K562 (cell line): ENCODE data around the gene ZNF628. TPM values are rescaled to one million over a fixed set of nuclear protein-coding genes. Genes with fewer than 3 reads are reported as not detected.
A peak's percentile ranks its signal among the peaks of the same experiment; 100 is the strongest.

Experiments
- CREM ChIP-seq: IDR thresholded peaks from 2 replicates; pipeline ENCODE4 v1.6.1; 2014; ENCODE audit warnings: antibody characterized with exemption, low read depth
- ETV1 ChIP-seq: fragments of 450-650 bp; conservative IDR thresholded peaks from 2 replicates; pipeline ENCODE4 v1.6.1; 2016; ENCODE audit warnings: missing genetic modification characterization, control low read depth, low read depth, missing compliant biosample characterization
- HDAC6 ChIP-seq: IDR thresholded peaks from 2 replicates; pipeline ENCODE4 v1.6.1; 2012; ENCODE audit warnings: low read depth, mild to moderate bottlenecking, control low read depth, inconsistent platforms, low read length, moderate library complexity
- HDAC8 ChIP-seq: fragments of 450-650 bp; IDR thresholded peaks from 2 replicates; pipeline ENCODE4 v1.6.1; 2016; ENCODE audit warnings: mild to moderate bottlenecking, missing genetic modification characterization, moderate library complexity, missing compliant biosample characterization
- KDM2B ChIP-seq: fragments of 250-450 bp; sonication (Bioruptor Pico); IDR thresholded peaks from 2 replicates; pipeline ENCODE4 v1.8.0; 2021; ENCODE audit warnings: mild to moderate bottlenecking, moderate library complexity
- MCM7 ChIP-seq, 2 experiments: fragments of 450-650 bp; IDR thresholded peaks; 2 replicates each; pipeline ENCODE4 v1.6.1; 2016 to 2018
- NFRKB ChIP-seq: fragments of 450-650 bp; IDR thresholded peaks from 2 replicates; pipeline ENCODE4 v1.6.1; 2016; ENCODE audit warnings: low read depth
- NRF1 ChIP-seq, 2 experiments: fragments of 450-650 bp; IDR thresholded peaks in 1 of 2; conservative IDR thresholded peaks in 1 of 2; 2 replicates each; pipeline ENCODE4 v1.6.1; 2014; ENCODE audit warnings: mild to moderate bottlenecking in 2 of 2
- PYGO2 ChIP-seq: fragments of 450-650 bp; IDR thresholded peaks from 2 replicates; pipeline ENCODE4 v1.6.1; 2016; ENCODE audit warnings: mild to moderate bottlenecking, missing genetic modification characterization, moderate library complexity, missing compliant biosample characterization
- RHOXF2B ChIP-seq: fragments of 250-450 bp; sonication (Bioruptor Pico); conservative IDR thresholded peaks from 2 replicates; pipeline ENCODE4 v1.5.1; 2021
- TEAD2 ChIP-seq: fragments of 450-650 bp; IDR thresholded peaks from 2 replicates; pipeline ENCODE4 v1.6.1; 2016; ENCODE audit warnings: missing genetic modification characterization, control low read depth, missing compliant biosample characterization
- XRCC3 ChIP-seq: fragments of 450-650 bp; IDR thresholded peaks from 2 replicates; pipeline ENCODE4 v1.6.1; 2017; ENCODE audit warnings: mild to moderate bottlenecking, moderate library complexity
- ZNF282 ChIP-seq: sonication (generic); formaldehyde crosslinking; IDR thresholded peaks from 2 replicates; pipeline ENCODE4 v1.8.1; 2023; ENCODE audit warnings: missing genetic modification reagents
- polyA plus RNA-seq, 8 experiments: library from polyadenylated mRNA; depleted of rRNA in 4 of 8; stranded (reverse) in 5 of 8; unstranded in 3 of 8; fragments of >200 nt; fragmentation: Nextera tagmentation in 2 of 8; fragmentation: Illumina TruSeq in 1 of 8; extraction: Ambion mirVana in 2 of 8; extraction: Trizol in 1 of 8; gene quantifications; 2 replicates each; pipeline versions ENCODE4 v1.2.1 to v1.2.3, GENCODE V29; 2011 to 2014; ENCODE audit warnings: inconsistent platforms in 1 of 8, missing spikeins in 1 of 8
- total RNA-seq, 7 experiments: library from RNA; depleted of rRNA in 6 of 7; stranded (reverse); fragments of >200 nt in 6 of 7; fragmentation: Illumina TruSeq in 2 of 7; extraction: Trizol in 2 of 7; gene quantifications; 2 replicates each; pipeline versions ENCODE4 v1.2.1 to v1.2.3, GENCODE V29; 2011 to 2021; ENCODE audit warnings: low replicate concordance in 1 of 7
- TF ChIP-seq, protein P1 (sequence below): sonication (generic); formaldehyde crosslinking; IDR thresholded peaks from 2 replicates; pipeline ENCODE4 v1.8.0; 2023; ENCODE audit warnings: mild to moderate bottlenecking, missing genetic modification reagents
- TF ChIP-seq, protein P2 (sequence below): fragments of 250-450 bp; sonication (Bioruptor Pico); IDR thresholded peaks from 2 replicates; pipeline ENCODE4 v1.4.0; 2020
- TF ChIP-seq, protein P3 (sequence below): fragments of 450-650 bp; formaldehyde crosslinking; IDR thresholded peaks from 2 replicates; pipeline ENCODE4 v1.4.0; 2020; ENCODE audit warnings: mild to moderate bottlenecking, moderate library complexity
- TF ChIP-seq, protein P4 (sequence below): fragments of 250-450 bp; sonication (Bioruptor Pico); IDR thresholded peaks from 2 replicates; pipeline ENCODE4 v1.5.0; 2021; ENCODE audit warnings: mild to moderate bottlenecking, moderate library complexity
- TF ChIP-seq, protein P5 (sequence below): sonication (generic); formaldehyde crosslinking; IDR thresholded peaks from 2 replicates; pipeline ENCODE4 v1.8.0; 2022; ENCODE audit warnings: mild to moderate bottlenecking, missing genetic modification reagents

The ZNF628 gene
- total and polyA plus RNA-seq, 9 of the 15 experiments (the other 6 are each of a cell fraction or from before 2014, with no cell fraction given): 0.13 to 13.6 (median 2.2) TPM; not detected in 3

DNA sequence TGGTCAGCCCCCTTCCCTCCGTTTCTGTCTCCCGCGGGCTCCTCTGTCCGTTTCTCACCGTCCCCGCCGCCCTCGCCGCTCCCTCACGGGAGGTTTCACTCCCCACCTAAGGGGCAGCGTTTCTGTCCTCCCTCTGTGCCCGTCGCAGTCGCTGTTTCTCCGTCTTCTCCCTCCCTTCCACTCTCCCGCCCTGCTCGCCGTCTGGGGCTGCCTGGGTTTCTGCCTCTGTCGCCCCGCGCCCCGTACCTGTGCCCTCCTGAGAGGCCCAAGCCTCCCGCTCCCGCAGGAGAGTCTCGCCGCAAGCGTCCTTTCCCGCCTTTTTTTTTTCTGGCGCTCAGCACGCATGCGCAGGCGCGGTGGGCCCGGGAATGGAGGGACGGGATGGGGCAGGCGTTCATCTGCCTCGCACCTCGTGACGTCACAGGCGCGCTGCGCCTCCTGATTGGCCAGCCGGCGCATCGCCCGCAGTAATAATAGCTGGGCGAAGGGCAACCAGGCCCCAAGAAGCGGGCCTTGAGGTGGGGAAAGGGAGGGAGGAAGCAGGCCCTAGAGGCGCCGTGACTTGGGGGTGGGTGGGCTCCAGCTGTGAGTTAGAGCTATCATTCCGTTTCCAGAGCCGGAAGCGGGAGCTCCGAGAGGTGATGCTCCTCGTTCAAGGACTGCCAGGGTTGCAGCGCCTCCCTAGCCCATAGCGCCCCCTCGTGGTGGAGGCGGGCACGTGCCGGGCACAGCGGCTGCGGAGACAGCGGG lies 27.3 kb downstream of the ZNF628 start (continued):
- TF ChIP-seq, protein P1, sequence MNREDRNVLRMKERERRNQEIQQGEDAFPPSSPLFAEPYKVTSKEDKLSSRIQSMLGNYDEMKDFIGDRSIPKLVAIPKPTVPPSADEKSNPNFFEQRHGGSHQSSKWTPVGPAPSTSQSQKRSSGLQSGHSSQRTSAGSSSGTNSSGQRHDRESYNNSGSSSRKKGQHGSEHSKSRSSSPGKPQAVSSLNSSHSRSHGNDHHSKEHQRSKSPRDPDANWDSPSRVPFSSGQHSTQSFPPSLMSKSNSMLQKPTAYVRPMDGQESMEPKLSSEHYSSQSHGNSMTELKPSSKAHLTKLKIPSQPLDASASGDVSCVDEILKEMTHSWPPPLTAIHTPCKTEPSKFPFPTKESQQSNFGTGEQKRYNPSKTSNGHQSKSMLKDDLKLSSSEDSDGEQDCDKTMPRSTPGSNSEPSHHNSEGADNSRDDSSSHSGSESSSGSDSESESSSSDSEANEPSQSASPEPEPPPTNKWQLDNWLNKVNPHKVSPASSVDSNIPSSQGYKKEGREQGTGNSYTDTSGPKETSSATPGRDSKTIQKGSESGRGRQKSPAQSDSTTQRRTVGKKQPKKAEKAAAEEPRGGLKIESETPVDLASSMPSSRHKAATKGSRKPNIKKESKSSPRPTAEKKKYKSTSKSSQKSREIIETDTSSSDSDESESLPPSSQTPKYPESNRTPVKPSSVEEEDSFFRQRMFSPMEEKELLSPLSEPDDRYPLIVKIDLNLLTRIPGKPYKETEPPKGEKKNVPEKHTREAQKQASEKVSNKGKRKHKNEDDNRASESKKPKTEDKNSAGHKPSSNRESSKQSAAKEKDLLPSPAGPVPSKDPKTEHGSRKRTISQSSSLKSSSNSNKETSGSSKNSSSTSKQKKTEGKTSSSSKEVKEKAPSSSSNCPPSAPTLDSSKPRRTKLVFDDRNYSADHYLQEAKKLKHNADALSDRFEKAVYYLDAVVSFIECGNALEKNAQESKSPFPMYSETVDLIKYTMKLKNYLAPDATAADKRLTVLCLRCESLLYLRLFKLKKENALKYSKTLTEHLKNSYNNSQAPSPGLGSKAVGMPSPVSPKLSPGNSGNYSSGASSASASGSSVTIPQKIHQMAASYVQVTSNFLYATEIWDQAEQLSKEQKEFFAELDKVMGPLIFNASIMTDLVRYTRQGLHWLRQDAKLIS: peak; percentile 98
- TF ChIP-seq, protein P2, sequence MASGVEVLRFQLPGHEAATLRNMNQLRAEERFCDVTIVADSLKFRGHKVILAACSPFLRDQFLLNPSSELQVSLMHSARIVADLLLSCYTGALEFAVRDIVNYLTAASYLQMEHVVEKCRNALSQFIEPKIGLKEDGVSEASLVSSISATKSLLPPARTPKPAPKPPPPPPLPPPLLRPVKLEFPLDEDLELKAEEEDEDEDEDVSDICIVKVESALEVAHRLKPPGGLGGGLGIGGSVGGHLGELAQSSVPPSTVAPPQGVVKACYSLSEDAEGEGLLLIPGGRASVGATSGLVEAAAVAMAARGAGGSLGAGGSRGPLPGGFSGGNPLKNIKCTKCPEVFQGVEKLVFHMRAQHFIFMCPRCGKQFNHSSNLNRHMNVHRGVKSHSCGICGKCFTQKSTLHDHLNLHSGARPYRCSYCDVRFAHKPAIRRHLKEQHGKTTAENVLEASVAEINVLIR (CRISPR knock-in tag): peak; percentile 96
- no peak for TF ChIP-seq PYGO2 (tag)
- TF ChIP-seq, protein P3, sequence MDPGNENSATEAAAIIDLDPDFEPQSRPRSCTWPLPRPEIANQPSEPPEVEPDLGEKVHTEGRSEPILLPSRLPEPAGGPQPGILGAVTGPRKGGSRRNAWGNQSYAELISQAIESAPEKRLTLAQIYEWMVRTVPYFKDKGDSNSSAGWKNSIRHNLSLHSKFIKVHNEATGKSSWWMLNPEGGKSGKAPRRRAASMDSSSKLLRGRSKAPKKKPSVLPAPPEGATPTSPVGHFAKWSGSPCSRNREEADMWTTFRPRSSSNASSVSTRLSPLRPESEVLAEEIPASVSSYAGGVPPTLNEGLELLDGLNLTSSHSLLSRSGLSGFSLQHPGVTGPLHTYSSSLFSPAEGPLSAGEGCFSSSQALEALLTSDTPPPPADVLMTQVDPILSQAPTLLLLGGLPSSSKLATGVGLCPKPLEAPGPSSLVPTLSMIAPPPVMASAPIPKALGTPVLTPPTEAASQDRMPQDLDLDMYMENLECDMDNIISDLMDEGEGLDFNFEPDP (CRISPR knock-in tag): no peak
- no peak for TF ChIP-seq RHOXF2B
- TF ChIP-seq HDAC8: peak; percentile 81
- TF ChIP-seq ZNF282: peak; percentile 96
- TF ChIP-seq, protein P4, sequence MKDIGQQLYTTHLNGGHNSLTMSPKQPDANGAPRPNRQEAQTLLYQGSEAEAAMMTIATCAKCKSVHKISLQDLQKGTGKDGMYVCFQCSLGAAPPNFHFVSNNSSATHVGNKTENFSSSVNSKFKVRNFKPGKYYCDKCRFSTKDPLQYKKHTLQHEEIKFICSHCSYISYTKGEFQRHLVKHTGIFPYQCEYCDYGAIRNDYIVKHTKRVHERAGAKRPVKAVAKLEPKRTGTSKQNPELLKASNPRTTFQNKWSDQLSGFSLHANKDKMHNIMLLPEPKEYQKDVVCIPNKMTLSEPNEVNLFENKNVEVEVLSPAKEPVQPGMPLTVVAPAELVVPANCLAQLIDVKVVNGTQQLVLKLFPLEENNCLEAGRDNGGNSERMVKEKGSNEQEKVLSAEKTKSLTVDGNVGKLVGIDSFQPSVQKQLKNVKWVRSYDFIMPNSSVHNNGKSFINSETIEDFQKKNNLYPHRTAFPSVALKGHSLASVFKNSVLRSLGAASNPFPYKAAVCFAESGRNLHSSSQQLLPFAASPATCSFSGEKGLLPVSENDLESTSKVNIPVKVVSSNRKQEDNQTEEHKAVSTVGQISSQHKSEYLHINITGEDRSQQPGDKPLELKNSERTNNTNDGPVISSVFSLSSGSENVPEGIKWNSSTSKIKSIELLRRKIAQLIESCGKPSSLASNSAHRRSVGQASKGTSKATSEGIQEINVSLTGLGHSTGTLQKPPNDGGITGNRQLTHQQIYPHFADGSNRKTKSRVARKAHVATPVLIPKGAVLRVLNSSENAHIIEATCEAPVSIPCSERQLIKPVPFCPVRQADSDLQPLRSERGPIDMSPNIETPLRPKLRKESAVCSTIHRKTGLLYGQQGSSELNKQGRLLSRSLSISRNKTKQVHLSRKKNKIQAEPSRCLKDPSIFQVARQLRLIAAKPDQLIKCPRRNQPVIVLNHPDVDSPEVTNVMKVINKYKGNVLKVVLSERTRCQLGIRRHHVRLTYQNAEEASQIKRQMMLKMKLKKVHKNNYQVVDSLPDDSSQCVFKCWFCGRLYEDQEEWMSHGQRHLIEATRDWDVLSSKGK (CRISPR knock-in tag): no peak
- 0 out of 2 replicates have a peak, but pooled peaks have one; percentile 54 for TF ChIP-seq NFRKB
- no peak for TF ChIP-seq KDM2B
- no peak for TF ChIP-seq TEAD2
- TF ChIP-seq MCM7 (IDR thresholded peaks at IDR 0.05): no peak
- TF ChIP-seq NRF1 (conservative IDR thresholded peaks at IDR 0.05 in 1 of 2, IDR thresholded peaks at IDR 0.05 in 1 of 2): peak; percentile 98
- TF ChIP-seq CREM: peak; percentile 98
- peak; percentile 85 for TF ChIP-seq ETV1 (tag)
- TF ChIP-seq, protein P5, sequence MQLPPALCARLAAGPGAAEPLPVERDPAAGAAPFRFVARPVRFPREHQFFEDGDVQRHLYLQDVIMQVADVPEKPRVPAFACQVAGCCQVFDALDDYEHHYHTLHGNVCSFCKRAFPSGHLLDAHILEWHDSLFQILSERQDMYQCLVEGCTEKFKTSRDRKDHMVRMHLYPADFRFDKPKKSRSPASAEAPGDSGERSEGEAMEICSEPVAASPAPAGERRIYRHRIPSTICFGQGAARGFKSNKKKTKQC (CRISPR knock-in tag): peak; percentile 100
- TF ChIP-seq HDAC6: no peak
- no peak for TF ChIP-seq XRCC3
